Hematopoietic multipotent progenitor cell (in vitro differentiated cells): ENCODE results near the gene GLI3. TPM values are rescaled to one million over a fixed set of nuclear protein-coding genes. Genes with fewer than 3 reads are reported as not detected.
"Not testable (repeated sequence)": the region's sequence is repeated elsewhere in the genome, so short reads cannot be mapped to it uniquely, and the experiment has no call there.

ENCODE experiments used
- DNase-seq, 3 donors: peaks; one replicate each; pipeline ENCODE4 v3.0.0-alpha.2; 2011 to 2015; ENCODE audit warnings: low read depth in 2 of 3, low spot score in 2 of 3
- total RNA-seq: library from RNA; depleted of rRNA; stranded (reverse); fragments of >200 nt; gene quantifications from one replicate; pipeline ENCODE4 v1.2.3, GENCODE V29; 2012

GLI3 gene
- total RNA-seq, 1 donor = 0.27 TPM

- DNase-seq = no peak
These were observed 23.9 kb downstream of the GLI3 start for GRCh38 chr7:42213093-42213492.

DNA sequence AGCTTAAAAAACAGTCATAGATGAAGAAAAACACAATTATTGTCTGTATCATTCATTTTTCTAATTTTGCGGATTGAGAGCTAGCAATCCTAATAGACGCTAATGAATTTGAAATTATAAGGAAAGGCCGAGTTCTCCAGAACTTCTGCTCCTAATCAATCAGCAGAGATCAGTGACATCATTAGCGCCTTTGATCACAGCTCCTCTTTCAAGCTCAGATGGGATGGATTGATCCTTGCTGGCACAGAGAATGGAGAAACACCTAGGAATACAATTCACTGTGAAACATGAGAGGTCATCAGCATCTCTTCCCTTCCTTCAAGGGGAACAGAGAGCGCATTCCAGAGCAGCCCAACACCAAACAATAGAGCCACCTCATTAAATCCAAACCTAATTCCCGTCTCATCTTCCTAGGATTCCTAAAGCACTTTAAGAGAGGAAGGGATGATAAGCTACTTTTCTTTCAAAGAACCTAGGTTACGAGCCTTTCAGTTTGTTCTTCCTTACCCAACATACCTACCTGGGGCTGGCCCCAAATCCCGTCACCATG, 24.4 kb downstream of the GLI3 start:
- DNase-seq = no peak

DNA sequence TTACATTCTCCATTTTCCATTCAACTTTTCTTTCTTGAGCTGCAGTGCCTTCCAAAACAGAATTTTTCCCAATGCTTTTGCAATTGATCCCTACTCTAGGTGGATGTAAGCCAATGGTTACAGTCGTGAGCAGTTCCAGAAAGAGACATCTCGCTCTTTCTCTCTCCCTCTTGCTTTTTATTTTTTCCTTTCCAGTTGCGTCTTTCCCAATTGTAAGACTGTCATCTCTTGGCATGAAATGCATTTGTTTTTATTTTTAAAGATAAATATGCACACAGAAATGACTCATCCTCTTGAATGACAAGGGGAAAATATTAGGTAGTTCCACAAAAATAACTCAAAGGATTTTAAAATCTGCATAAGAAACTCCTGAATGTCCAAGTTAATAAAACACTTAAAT, 25.1 kb downstream of the GLI3 start:
- no peak for DNase-seq

- no peak for DNase-seq
These were observed 26.2 kb downstream of the GLI3 start for GRCh38 chr7:42210779-42211178.

- no peak for DNase-seq
These were observed 26.7 kb downstream of the GLI3 start for GRCh38 chr7:42210333-42210732.

DNA sequence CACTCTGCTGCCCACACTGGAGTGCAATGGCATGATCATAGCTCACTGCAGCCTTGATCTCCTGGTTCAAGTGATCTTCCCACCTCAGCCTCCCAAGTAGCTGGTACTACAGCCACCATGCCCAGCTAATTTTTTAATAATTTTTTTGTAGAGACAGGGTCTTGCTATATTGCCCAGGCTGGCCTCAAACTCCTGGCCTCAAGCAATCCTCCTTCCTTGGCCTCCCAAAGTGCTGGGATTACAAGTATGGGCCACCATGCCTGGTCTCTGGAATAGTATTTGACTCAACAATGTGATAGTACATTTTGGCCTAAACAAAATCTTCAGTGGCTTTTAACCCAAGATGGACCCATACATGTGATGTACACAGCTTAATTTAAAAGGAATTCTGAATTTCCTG, 27.9 kb downstream of the GLI3 start:
- not testable (repeated sequence) for DNase-seq

DNA sequence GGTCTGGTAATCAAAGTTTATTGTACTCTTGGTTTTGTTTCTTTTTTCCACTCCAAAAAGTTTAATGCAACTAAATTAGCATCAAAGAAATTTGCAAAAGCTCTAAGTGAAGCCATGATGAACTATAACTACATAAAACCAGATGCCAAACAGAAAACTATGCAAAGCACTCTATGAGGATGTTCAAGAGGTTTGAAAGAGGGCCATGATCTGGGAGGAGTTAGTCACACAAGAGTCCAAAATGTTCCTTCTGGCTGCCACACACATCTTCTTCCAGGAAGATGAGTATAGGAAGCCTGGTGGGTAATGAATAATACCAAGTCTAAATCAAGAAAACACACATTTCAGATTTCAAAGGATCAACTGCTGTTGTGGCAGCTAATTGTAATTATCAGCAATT, 28.4 kb downstream of the GLI3 start:
- no peak for DNase-seq

- no peak for DNase-seq
These were observed 29.6 kb downstream of the GLI3 start for GRCh38 chr7:42207420-42207819.

GRCh38 chr7:42203336-42203735, 33.7 kb downstream of the GLI3 start:
- DNase-seq = no peak

DNA sequence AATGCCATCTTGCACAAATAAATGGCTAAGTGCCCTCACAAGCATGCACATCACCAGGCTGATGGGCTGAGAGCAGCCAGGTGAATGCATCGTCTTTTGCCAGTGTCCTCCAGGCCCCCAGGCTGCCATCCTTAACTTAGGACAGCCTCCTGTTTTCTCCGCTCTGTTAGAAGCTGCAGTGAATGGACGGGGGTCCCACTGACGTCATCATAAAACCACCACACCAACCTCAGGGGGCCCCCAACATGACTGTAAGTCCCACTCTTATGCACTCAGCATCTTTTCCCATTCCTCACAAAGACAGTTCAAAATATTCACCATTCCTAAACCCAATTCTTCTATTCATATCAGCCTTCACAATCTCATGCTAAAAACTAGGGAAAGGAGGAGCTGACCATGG, 34.4 kb downstream of the GLI3 start:
- DNase-seq = no peak

- DNase-seq = peak in 1 of 3 donors; percentile 3
These were observed 37.9 kb downstream of the GLI3 start for GRCh38 chr7:42198974-42199668.

GRCh38 chr7:42198296-42198695, 38.7 kb downstream of the GLI3 start:
- DNase-seq = no peak

DNA sequence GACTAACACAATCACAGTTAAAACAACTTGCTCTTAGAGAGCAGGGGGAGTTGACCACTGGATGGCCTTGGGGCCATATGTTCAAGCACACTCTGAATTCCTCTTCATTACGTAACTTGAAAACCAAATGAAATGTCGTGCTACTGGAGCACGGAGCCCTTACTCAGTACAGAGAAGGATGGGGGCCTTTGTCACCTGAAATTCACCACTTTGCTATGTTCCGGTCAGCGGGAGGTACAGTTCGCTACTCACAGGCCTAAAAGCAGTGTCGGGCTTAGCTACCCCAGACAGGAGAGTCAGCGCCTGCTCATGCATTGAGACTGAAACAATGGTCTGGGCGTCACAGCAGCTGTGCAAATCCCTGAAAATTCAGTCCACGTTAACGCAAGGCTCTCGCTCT, 39.6 kb downstream of the GLI3 start:
- DNase-seq = no peak

GRCh38 chr7:42194238-42194637, 42.8 kb downstream of the GLI3 start:
- no peak for DNase-seq

DNA sequence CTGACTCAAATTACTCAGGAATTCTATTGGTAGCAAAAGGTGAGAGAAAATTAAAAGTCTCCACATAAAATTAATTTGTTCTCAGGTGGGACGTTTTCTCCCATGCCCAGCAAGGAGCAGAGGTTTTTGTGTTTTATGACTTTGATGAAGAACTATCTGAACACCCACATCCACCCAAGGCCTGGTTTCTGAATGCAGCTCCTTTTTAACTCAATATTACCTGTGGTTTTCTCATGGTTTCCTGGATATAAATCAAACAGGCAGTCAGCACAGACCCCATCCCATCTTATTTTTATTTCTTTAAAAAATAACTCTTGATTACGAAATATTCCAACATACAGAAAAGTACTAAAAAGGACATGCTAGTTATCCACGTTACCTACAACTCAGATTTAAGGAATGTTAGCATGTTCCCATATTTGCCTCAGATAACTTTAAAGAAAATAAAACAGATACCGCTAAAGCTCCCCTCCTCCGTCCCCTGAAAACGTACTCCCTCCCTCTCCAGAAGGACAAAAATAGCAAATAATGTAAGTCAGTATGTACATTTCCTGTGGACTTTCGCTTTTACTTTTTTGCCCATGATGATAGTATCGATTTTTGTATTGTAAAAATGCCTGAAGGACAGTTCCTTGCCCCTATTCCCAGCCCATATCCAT, 43.4 kb downstream of the GLI3 start:
- peak in 2 of 3 donors; percentile 31 to 71 for DNase-seq

- no peak for DNase-seq
These were observed 44.1 kb downstream of the GLI3 start for GRCh38 chr7:42192851-42193461.

DNA sequence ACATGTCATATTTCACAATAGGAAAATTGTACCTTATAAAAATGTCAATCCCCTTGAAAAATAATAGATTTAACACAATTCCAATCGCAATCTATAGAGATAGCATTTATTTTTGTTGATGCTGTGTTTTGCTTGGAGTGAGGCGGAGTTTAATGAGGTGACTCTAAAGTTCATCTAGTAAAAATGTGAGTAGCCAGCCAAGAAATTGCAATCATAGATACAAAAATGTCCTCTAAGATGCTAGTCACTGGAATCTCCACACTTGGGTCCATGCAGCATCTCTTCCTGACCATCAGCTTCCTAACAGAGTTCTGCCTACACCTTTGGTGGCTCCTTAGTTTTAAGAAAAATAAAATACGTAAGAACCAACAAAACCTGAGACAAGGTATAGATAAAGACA, 44.9 kb downstream of the GLI3 start:
- no peak for DNase-seq

GRCh38 chr7:42189535-42189934, 47.5 kb downstream of the GLI3 start:
- DNase-seq = no peak

DNA sequence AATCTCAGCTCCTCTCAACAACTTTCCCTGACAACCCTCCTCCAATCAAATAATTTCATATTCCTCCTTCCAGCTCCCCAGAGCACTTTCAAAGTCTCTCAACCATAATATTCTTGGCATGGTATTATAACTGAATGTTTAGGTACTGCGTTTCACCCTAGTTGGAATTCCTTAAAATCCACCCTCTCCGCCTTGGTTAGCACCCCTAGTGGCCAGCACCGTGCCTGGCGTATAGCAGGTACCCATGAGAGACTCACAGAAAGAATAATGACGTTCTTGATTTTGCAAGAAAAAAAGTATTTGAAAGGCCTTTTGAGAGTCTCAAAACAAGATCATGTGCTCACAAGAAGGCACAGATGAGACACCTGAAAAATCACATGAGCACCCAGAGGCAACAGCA, 50.9 kb downstream of the GLI3 start:
- no peak for DNase-seq

- no peak for DNase-seq
These were observed 51.3 kb downstream of the GLI3 start for GRCh38 chr7:42185726-42186125.

DNA sequence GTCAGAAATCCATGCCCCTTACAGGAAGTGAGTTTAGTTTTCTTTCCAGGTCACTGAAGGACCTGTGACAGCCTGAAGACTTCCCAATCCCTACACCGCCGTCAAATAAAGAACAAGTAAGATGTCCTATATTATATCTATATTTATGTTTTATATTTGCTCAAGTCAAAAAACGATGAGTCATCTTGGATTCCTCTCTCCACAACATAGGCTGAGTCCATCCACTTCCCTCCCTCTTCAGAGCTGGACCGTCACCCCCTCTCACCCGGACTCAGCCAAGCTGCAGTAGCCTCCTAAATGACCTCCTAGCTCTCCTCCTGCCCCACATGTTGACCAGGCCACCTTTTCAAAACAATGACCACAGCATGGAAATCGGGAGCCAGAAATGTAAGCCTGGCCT, 53.5 kb downstream of the GLI3 start:
- no peak for DNase-seq

DNA sequence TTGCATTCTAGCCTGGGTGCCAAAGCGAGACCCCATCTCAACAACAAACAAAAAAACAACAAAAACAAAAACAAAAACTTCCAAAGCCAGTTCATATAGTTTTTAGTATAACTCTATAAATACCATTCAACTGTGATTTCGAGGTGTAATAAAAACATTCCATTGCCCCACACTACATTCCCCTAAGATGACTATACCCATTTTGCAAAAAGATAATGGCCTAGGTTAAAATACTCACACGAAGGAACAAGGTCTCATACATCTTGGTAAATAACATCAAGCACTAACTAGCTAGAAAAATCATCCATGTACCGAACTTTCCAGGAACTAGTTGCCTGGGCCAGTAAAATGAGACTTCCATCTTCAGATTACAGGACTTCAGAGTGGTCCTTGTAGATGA, 55.4 kb downstream of the GLI3 start:
- DNase-seq = no peak
